ENCODE results near the gene POMGNT2. TPM values are rescaled to one million over a fixed set of nuclear protein-coding genes. Genes with fewer than 3 reads are reported as not detected.

The POMGNT2 gene
- total and polyA plus RNA-seq, 3 donors from 2014 or later: 33.2 to 45.7 (median 38.6) TPM

- WGBS, 2 donors: 91 to 92% methylated on average over 2 of the region's 2 CpGs
- Histone ChIP-seq H3K4me1 (no peaks in the 10 kb centered on the region), H3K27me3 (no peaks in the 10 kb centered on the region), H3K36me3 (ENCODE audit: low read depth, missing control alignments) (no peaks in the 10 kb centered on the region), H3K27ac (no peak overlapping the region), H3K9me3 (no peaks in the 10 kb centered on the region), H3K4me3 (no peak overlapping the region)
- DNase-seq: no peak
- intact Hi-C loops (cut with DNase I; ENCODE audit: low total_unique reads): no loop called here
- no peak for TF ChIP-seq CTCF (IDR thresholded peaks at IDR 0.05)
- TF ChIP-seq POLR2A (IDR thresholded peaks at IDR 0.05): no peak
Measured at GRCh38 chr3:43041517-43041916, 64.4 kb downstream of the POMGNT2 start.

- 88 to 89% methylated on average over 7 of the region's 7 CpGs for WGBS, 2 donors
- no peaks in the 10 kb centered on the region for H3K27me3 ChIP-seq
- no peak overlapping the region for H3K4me3 ChIP-seq
- no peaks in the 10 kb centered on the region for H3K4me1 ChIP-seq
- H3K9me3 ChIP-seq: no peaks in the 10 kb centered on the region
- no peak overlapping the region for H3K27ac ChIP-seq
- no peaks in the 10 kb centered on the region for H3K36me3 ChIP-seq (ENCODE audit: low read depth, missing control alignments)
- DNase-seq: no peak
- intact Hi-C loops (cut with DNase I; ENCODE audit: low total_unique reads): no loop called here
- no peak for TF ChIP-seq POLR2A (IDR thresholded peaks at IDR 0.05)
- TF ChIP-seq CTCF (IDR thresholded peaks at IDR 0.05): no peak
Measured at GRCh38 chr3:43038010-43038409, 67.9 kb downstream of the POMGNT2 start.

- DNase-seq: no peak
- no peaks in the 10 kb centered on the region for H3K36me3 ChIP-seq (ENCODE audit: low read depth, missing control alignments)
- H3K4me1 ChIP-seq: no peaks in the 10 kb centered on the region
- no peak overlapping the region for H3K4me3 ChIP-seq
- H3K9me3 ChIP-seq: no peaks in the 10 kb centered on the region
- WGBS, 2 donors: 87 to 89% methylated on average over 9 of the region's 9 CpGs
- intact Hi-C loops (cut with DNase I; ENCODE audit: low total_unique reads): no loop called here
- H3K27me3 ChIP-seq: no peaks in the 10 kb centered on the region
- no peak overlapping the region for H3K27ac ChIP-seq
- TF ChIP-seq POLR2A (IDR thresholded peaks at IDR 0.05) (no peak), CTCF (IDR thresholded peaks at IDR 0.05) (no peak)
Measured at GRCh38 chr3:43036621-43037423, 69.1 kb downstream of the POMGNT2 start.

- Histone ChIP-seq H3K27ac (no peak overlapping the region), H3K27me3 (no peaks in the 10 kb centered on the region), H3K4me1 (no peaks in the 10 kb centered on the region), H3K36me3 (ENCODE audit: low read depth, missing control alignments) (no peaks in the 10 kb centered on the region), H3K4me3 (no peak overlapping the region), H3K9me3 (no peaks in the 10 kb centered on the region)
- no peak for DNase-seq
- 86 to 92% methylated on average over 5 of the region's 5 CpGs for WGBS, 2 donors
- intact Hi-C loops (cut with DNase I; ENCODE audit: low total_unique reads): no loop called here
- TF ChIP-seq POLR2A (IDR thresholded peaks at IDR 0.05): no peak
- no peak for TF ChIP-seq CTCF (IDR thresholded peaks at IDR 0.05)
Measured at GRCh38 chr3:43035801-43036365, 70.0 kb downstream of the POMGNT2 start.

All from testis (tissue), 3 donors.